H9 (cell line): Measurements from ENCODE around the gene DIRAS2. TPM values are rescaled to one million over a fixed set of nuclear protein-coding genes. Genes with fewer than 3 reads are reported as not detected.
A peak's percentile ranks its signal among the peaks of the same experiment; 100 is the strongest.

Experiments
- DNase-seq: peaks from one replicate; pipeline ENCODE4 v3.0.0-alpha.2; 2017
- H2AFZ ChIP-seq: one replicate; pipeline ENCODE4 v1.6.1; 2013; ENCODE audit warnings: mild to moderate bottlenecking, low read length, control low read depth, moderate library complexity
- H2AK5ac ChIP-seq: 2 replicates; pipeline ENCODE4 v1.6.1; 2013; ENCODE audit warnings: low read length, control low read depth, mixed read lengths; ENCODE audit not compliant: insufficient read length
- H2BK120ac ChIP-seq: one replicate; pipeline ENCODE4 v1.6.1; 2013; ENCODE audit warnings: low read depth, mild to moderate bottlenecking, low read length, control low read depth, inconsistent platforms; ENCODE audit not compliant: poor library complexity, severe bottlenecking
- H2BK12ac ChIP-seq: 2 replicates; pipeline ENCODE4 v1.6.1; 2013; ENCODE audit warnings: low read length, control low read depth, mixed read lengths, low read depth; ENCODE audit not compliant: insufficient read length
- H2BK15ac ChIP-seq: 2 replicates; pipeline ENCODE4 v1.6.1; 2013; ENCODE audit warnings: low read depth, low read length, control low read depth
- H2BK20ac ChIP-seq: one replicate; pipeline ENCODE4 v1.6.1; 2013; ENCODE audit warnings: low read depth, mild to moderate bottlenecking, low read length, control low read depth, inconsistent platforms; ENCODE audit not compliant: poor library complexity, severe bottlenecking
- H2BK5ac ChIP-seq: 2 replicates; pipeline ENCODE4 v1.6.1; 2013; ENCODE audit warnings: low read length, control low read depth, mixed read lengths; ENCODE audit not compliant: insufficient read length
- H3K14ac ChIP-seq: 2 replicates; pipeline ENCODE4 v1.6.1; 2013; ENCODE audit warnings: low read length, control low read depth; ENCODE audit not compliant: insufficient read depth
- H3K18ac ChIP-seq: 2 replicates; pipeline ENCODE4 v1.6.1; 2013; ENCODE audit warnings: low read depth, mild to moderate bottlenecking, mixed read lengths, low read length, control low read depth; ENCODE audit not compliant: insufficient read length
- H3K23ac ChIP-seq: 2 replicates; pipeline ENCODE4 v1.6.1; 2013; ENCODE audit warnings: low read length, control low read depth, mixed read lengths, low read depth; ENCODE audit not compliant: insufficient read length
- H3K23me2 ChIP-seq: 2 replicates; pipeline ENCODE4 v1.6.1; 2013; ENCODE audit warnings: low read depth, mild to moderate bottlenecking, mixed read lengths, low read length, control low read depth; ENCODE audit not compliant: insufficient read length, poor library complexity, severe bottlenecking
- H3K27ac ChIP-seq: 2 replicates; pipeline ENCODE4 v1.5.1; 2013; ENCODE audit warnings: low read length, control low read depth, mixed read lengths, low read depth; ENCODE audit not compliant: insufficient read length
- H3K27me3 ChIP-seq: 2 replicates; pipeline ENCODE4 v1.6.1; 2013; ENCODE audit warnings: low read length, control low read depth, inconsistent platforms; ENCODE audit not compliant: insufficient read depth
- H3K4ac ChIP-seq: 2 replicates; pipeline ENCODE4 v1.6.1; 2013; ENCODE audit warnings: low read depth, mild to moderate bottlenecking, control low read depth, inconsistent platforms, low read length, moderate library complexity
- H3K4me1 ChIP-seq: 2 replicates; pipeline ENCODE4 v1.6.1; 2013; ENCODE audit warnings: low read length, control low read depth, inconsistent platforms; ENCODE audit not compliant: insufficient read depth
- H3K4me2 ChIP-seq: 2 replicates; pipeline ENCODE4 v1.6.1; 2013; ENCODE audit warnings: low read length, control low read depth, mixed read lengths; ENCODE audit not compliant: insufficient read length, insufficient read depth
- H3K56ac ChIP-seq: 2 replicates; pipeline ENCODE4 v1.6.1; 2013; ENCODE audit warnings: low read depth, mild to moderate bottlenecking, mixed read lengths, low read length, control low read depth; ENCODE audit not compliant: insufficient read length
- H3K79me1 ChIP-seq: 2 replicates; pipeline ENCODE4 v1.6.1; 2013; ENCODE audit warnings: low read depth, mild to moderate bottlenecking, moderate library complexity, low read length, control low read depth, inconsistent platforms; ENCODE audit not compliant: insufficient read depth, poor library complexity, severe bottlenecking
- H3K79me2 ChIP-seq: 2 replicates; pipeline ENCODE4 v1.6.1; 2013; ENCODE audit warnings: low read length, control low read depth, inconsistent platforms; ENCODE audit not compliant: insufficient read depth
- H3K9ac ChIP-seq: 2 replicates; pipeline ENCODE4 v1.6.1; 2013; ENCODE audit warnings: low read length, control low read depth, mixed read lengths; ENCODE audit not compliant: insufficient read length; ENCODE audit errors: extremely low read depth
- H3K9me3 ChIP-seq: one replicate; pipeline ENCODE4 v1.6.1; 2013; ENCODE audit warnings: low read depth, low read length, inconsistent platforms; ENCODE audit not compliant: control insufficient read depth
- H3T11ph ChIP-seq: one replicate; pipeline ENCODE4 v1.6.1; 2013; ENCODE audit warnings: mild to moderate bottlenecking, low read length, control low read depth, inconsistent platforms
- H4K20me1 ChIP-seq: one replicate; pipeline ENCODE4 v1.6.1; 2013; ENCODE audit not compliant: control insufficient read depth, insufficient read length, insufficient read depth
- H4K5ac ChIP-seq: 2 replicates; pipeline ENCODE4 v1.6.1; 2013; ENCODE audit warnings: low read depth, mild to moderate bottlenecking, mixed read lengths, low read length, control low read depth; ENCODE audit not compliant: insufficient read length
- H4K8ac ChIP-seq: replicated peaks from 2 replicates; pipeline ENCODE4 v1.6.1; 2013; ENCODE audit warnings: low read length, control low read depth, mixed read lengths, low read depth; ENCODE audit not compliant: insufficient read length
- H4K91ac ChIP-seq: 2 replicates; pipeline ENCODE4 v1.6.1; 2013; ENCODE audit warnings: low read depth, mild to moderate bottlenecking, moderate library complexity, mixed read lengths, low read length, control low read depth; ENCODE audit not compliant: insufficient read length
- H3K27ac Mint-ChIP-seq, 3 experiments: 2 replicates in 2 of 3; 3 replicates in 1 of 3; pipeline ENCODE4 v1.8.0; 2020 to 2021; ENCODE audit warnings: mixed read lengths in 3 of 3, mild to moderate bottlenecking in 1 of 3, moderate library complexity in 1 of 3
- H3K27me3 Mint-ChIP-seq: 2 replicates; pipeline ENCODE4 v1.8.0; 2021; ENCODE audit warnings: low read depth, mild to moderate bottlenecking, moderate library complexity, mixed read lengths
- H3K36me3 Mint-ChIP-seq, 3 experiments: 2 replicates in 2 of 3; 3 replicates in 1 of 3; pipeline ENCODE4 v1.8.0; 2020 to 2021; ENCODE audit warnings: low read depth in 3 of 3, mixed read lengths in 3 of 3; ENCODE audit not compliant: insufficient read depth in 1 of 3
- H3K4me1 Mint-ChIP-seq, 2 experiments: 2 replicates each; pipeline ENCODE4 v1.8.0; 2020; ENCODE audit warnings: mixed read lengths in 2 of 2
- H3K4me3 Mint-ChIP-seq, 2 experiments: 2 replicates in 1 of 2; 3 replicates in 1 of 2; pipeline ENCODE4 v1.8.0; 2020 to 2021; ENCODE audit warnings: mild to moderate bottlenecking in 2 of 2, mixed read lengths in 2 of 2, moderate library complexity in 1 of 2
- H3K9me3 Mint-ChIP-seq, 2 experiments: 2 replicates in 1 of 2; 3 replicates in 1 of 2; pipeline ENCODE4 v1.8.0; 2020; ENCODE audit warnings: mild to moderate bottlenecking in 2 of 2, mixed read lengths in 2 of 2, moderate library complexity in 1 of 2
- CTCF ChIP-seq: fragments of 200-600 bp; sonication (generic); conservative IDR thresholded peaks from 3 replicates; pipeline ENCODE4 v1.8.0; 2021; ENCODE audit warnings: antibody characterized with exemption, mild to moderate bottlenecking
- WGBS: extraction: QIAGEN DNeasy Blood & Tissue Kit; methylation state at CpG from one replicate; pipeline ENCODE4 v1.1.7; 2013; ENCODE audit warnings: missing lambda C conversion rate, low lambda C conversion rate, mixed read lengths; ENCODE audit not compliant: insufficient read length; ENCODE audit errors: extremely low coverage; 5-methylcytosine and 5-hydroxymethylcytosine counted together
- total RNA-seq: library from RNA; stranded (reverse); gene quantifications from 2 replicates; pipeline ENCODE4 v1.2.1, GENCODE V29; 2021

Gene DIRAS2
- total RNA-seq, 1 experiment from 2014 or later: not detected

- Histone ChIP-seq H3K9me3 (no peaks in the 10 kb centered on the region), H3K27me3 (no peaks in the 10 kb centered on the region), H2BK5ac (no peak overlapping the region), H3K23me2 (no peaks in the 10 kb centered on the region), H3K23ac (no peak overlapping the region), H3K14ac (no peak overlapping the region), H2AFZ (peak overlapping the region; percentile 45), H4K20me1 (no peaks in the 10 kb centered on the region), H2BK20ac (no peak overlapping the region), H3K4me2 (no peak overlapping the region), H3T11ph (no peak overlapping the region), H3K9ac (no peak overlapping the region), H2AK5ac (no peak overlapping the region), H3K27ac (no peak overlapping the region), H4K8ac (no peak overlapping the region), H3K18ac (no peak overlapping the region), H3K79me2 (no peaks in the 10 kb centered on the region), H3K79me1 (no peaks in the 10 kb centered on the region), H4K5ac (no peak overlapping the region), H3K56ac (no peak overlapping the region), H3K4me1 (no peaks in the 10 kb centered on the region; the same call in 1 of the 2 replicates), H2BK15ac (no peak overlapping the region), H3K4ac (no peak overlapping the region), H2BK120ac (no peak overlapping the region), H2BK12ac (no peak overlapping the region), H4K91ac (no peak overlapping the region)
- no peaks in the 10 kb centered on the region for H3K9me3 Mint-ChIP-seq
- WGBS: no CpG with 5 or more reads among the region's 3 CpGs
- peaks cover 4 to 7% of the 10 kb centered on the region in 2 experiments; a peak in 3 of 4 replicates for H3K4me1 Mint-ChIP-seq
- DNase-seq: no peak
- peaks cover 1% of the 10 kb centered on the region; the same call in 1 of the 2 replicates for H3K27me3 Mint-ChIP-seq
- TF ChIP-seq CTCF: no peak
- H3K27ac Mint-ChIP-seq: 0 out of 7 replicates have a peak overlapping the region, but pooled peaks of 1 of the 3 experiments have one; percentile 15
- no peak overlapping the region for H3K4me3 Mint-ChIP-seq
- no peaks in the 10 kb centered on the region for H3K36me3 Mint-ChIP-seq
Observed at GRCh38 chr9:90578126-90578815, 64.4 kb downstream of the DIRAS2 start.
